HL-60/S4 treated with phorbol 12-myristate 13-acetate at 8.2 ng/mL for 4 days and 3 days (cell line): ENCODE data around the gene ZNF609.

Source experiments
- in situ Hi-C: fragments of 300-500 bp; cut with MboI; formaldehyde crosslinking; loops from 2 replicates; pipeline ENCODE4 v1.15.0; 2022; ENCODE audit warnings: low sequenced_read_pairs

Gene ZNF609

DNA sequence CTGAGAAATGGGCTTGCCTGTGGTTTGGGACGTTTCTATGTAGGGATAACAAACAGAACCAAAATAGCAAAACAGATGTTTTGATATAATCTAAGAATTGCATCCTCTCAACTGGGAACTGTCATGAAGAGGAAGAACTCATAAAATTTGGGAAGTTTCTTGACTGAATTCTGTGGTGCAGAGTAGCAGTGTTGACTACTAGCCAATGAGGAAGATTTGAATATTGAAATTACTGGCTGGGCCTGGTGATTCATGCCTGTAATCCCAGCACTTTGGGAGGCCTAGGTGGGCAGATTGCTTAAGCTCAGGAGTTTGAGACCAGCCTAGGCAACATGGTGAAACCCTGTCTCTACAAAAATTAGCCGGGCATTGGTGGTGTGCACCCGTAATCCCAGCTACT lies 42.2 kb downstream of the ZNF609 start:
- in situ Hi-C loops = no loop called here

DNA sequence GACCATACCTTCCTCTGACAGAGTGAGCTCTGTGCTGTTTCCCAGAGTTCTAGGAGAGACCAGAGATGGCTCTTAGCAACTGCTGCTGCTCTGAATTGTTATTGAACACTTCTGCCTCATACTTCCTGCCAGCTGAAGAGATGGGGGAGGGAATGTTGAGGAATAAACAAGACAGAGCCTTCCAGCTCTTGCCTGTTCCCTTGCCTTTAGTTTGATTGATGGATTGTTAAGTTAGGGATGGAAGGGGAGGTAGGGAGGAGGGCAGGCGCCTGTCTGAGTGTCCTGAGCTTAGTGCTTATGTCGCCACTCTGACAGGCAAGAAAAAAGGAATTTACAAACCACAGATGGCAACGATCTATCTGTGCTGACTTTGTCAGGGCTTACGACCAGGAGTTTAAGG lies 42.8 kb downstream of the ZNF609 start:
- in situ Hi-C loops = no loop called here

DNA sequence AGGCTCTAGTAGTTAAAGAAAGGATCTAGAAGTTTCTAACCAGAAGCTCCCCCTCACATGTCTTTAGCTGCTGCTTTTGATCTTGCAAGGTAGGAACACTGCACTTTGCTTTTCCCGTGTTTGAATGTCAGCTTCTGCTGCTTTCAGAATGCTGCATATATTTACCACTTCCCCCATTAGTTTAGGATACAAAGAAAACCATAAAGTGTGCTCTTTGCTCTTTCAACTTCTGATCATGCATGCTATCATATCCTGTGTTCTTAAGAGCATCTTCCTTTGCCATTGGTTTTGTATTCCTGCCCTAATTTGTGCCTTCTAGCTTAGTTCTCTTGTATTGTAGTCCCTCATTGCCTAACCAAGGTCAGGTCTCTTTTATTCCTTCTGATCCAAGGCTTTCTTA lies 43.3 kb downstream of the ZNF609 start:
- in situ Hi-C loops = no loop called here

DNA sequence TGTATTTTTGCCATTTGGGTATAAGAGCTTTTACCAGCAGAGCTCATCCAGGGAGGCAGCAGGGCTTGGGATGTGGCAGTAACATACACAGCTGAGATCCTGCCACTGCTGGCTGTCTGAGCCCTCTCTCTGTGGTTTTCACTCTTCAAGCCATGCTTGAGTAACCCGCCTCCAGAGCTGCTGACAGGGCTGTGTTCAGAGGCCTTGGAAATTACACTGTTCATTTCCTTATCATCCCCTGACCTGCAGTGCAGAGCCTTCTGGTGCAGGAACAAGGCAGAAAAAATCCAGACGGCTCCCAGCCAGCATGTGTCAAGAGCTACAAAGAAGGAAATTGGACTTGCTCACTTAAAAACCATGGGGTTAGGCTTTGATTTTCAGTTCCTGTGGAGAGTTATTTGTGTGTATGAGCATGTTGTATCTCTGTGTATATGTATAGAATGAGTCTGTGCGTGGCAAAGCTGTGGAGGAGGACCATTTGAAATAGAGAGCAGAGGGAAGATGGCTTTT lies 47.0 kb downstream of the ZNF609 start:
- in situ Hi-C loops = no loop called here

DNA sequence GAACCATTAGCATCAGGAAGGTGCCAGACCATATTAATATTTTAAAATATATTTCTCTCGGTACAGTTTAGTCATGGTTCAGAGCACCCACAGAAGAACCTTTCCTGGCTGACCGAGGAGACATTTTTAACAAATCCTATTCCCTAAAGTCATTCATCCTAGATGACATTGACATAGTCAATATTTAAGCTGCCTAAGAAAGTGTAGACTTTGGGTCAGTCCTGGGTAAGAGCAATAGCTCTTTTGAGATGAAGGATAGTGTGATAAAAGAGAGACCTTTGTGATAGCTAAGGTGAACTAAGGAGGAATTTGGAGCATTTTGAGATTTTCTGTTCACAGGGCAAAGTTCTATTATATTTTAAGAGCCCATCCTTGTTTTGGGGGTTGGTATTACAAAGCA lies 47.5 kb downstream of the ZNF609 start:
- in situ Hi-C loops = no loop called here

DNA sequence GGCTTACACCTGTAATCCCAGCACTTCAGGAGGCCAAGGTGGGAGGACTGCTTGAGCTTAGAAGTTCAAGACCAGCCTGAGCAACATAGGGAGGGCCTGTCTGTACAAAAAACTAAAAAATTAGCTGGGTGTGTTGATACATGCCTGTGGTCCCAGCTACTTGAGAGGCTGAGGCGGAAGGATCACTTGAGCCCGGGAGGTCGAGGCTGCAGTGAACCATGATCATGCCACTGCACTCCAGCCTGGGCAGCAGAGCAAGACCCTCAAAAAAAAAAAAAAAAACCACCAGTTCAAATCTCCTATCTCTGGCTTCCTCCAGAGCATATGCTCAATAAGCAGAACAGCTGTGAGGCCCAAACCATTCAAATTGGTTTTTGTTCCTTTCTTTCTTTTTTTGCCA lies 53.4 kb downstream of the ZNF609 start:
- in situ Hi-C loops = no loop called here

DNA sequence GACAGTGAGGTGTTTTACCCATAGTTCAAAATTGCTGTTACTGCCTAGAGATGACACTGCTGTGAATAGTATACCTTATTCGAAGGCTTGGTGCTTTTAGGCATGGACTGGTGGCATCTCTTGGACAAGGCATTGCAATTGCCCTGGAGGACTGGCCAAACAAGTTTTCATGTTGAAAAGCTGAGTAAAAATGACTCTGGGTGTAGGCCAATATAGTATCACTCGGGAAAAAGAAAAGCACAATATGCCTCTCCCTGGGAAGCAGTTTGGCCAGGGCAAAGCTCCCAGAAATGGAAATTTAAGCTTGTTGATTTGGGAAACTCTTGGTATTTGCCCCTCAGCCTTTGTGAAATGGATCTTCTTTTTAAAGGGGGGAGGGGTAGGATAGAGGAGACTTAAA lies 54.8 kb downstream of the ZNF609 start:
- in situ Hi-C loops = no loop called here

DNA sequence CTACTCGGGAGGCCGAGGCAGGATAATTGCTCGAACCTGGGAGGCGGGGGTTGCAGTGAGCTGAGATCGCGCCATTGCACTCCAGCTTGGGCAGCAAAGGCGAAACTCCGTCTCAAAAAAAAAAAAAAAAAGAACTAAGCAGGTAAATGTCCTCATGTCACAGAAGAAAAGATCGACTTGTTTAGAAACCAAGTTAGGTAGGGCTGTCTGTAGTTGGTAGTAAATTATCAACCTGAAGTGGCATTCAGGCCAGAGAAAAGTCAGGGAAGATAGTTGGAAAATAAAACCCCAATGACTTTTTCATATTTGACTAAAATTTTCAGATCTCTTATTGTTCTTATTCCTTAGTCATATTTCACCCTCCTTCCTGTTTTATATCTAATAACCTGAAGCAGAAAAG lies 55.4 kb downstream of the ZNF609 start:
- in situ Hi-C loops = no loop called here

DNA sequence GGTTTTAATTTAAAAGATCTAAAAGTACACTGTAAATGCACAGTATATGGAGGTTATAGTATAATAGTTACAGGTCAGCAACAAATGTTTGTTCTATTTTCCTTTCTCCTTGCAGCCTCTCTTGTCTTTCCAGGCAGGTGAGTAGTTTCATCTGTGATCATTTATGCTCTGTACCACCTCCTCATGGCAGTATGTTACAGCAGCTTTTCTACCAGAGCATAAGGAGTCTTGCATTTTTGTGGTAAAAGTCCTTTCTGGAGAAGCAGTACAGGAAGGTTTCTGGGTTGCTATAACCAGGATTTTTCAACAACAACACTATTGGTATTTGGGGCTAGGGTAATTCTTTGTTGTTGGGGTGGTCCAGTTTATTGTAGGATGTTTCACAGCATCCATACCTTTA lies 59.5 kb downstream of the ZNF609 start:
- in situ Hi-C loops = no loop called here

DNA sequence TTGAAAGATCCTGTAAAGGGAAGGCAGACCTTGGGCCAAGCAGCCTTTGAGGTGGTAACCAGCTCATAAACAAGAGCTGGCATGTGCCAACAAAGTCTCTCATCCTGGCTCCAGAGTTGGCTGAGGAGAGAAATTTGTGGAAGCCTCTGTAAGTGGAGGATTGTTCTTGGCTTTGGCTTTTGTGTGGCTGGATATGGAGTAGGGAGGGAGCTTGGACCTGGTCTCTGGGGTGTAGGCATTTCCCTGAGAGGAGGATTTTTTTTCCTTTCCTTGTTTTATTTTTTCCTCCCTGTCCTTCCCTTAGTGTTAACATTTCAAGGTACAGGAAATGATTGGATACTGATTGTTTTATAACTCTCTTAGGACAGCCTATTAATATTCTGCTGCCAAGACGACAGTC lies 60.8 kb downstream of the ZNF609 start:
- in situ Hi-C loops = no loop called here

DNA sequence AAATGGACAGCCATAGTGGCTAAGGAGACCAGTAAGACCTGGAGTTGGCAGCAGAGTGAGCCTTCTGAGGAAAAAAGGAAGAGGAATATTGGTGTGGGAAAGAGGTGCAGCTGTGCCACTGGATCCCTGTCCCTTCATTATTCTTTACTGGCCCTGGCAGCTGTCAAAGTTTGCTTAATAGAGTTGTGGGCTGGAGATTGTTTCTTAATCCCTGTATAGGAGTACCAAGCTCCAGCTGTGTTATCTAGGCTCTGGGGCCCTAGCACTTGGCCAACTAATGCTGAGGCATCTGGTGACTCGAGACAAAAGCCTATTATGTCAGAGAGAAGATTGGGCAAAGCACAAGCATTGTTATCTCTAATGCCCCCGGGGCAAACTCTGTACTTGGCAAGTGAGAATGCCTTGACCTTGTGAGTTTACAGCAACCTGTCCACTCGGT lies 61.4 kb downstream of the ZNF609 start:
- in situ Hi-C loops = no loop called here

DNA sequence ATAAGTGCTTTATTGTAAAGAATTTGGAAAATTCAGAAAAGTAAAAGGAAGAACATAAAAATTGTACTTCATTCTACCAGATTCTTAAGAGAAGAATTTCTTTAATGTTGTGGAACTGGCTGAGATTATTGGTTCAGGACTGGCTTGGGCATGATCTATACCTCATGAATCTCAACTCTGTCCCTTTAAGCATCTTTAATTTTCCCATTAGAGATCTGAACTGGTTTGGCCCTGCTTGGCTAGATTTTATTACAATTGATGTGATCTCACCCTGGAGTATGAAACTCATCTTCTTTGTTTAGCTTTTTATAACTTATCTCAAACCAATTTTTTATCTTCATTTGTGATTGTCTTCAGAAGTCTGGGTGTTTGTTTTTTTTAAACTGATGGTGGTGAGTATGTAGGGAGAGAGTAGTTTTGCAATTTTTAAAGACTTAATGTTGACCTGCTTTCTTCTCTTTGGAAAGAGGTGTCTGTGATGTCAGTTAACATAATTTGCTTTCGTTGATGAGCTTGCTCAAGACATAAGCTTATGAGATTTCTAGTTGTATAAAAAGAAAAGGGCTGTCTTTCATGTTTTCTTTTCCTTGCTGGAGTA lies 61.9 kb downstream of the ZNF609 start:
- in situ Hi-C loops = no loop called here

DNA sequence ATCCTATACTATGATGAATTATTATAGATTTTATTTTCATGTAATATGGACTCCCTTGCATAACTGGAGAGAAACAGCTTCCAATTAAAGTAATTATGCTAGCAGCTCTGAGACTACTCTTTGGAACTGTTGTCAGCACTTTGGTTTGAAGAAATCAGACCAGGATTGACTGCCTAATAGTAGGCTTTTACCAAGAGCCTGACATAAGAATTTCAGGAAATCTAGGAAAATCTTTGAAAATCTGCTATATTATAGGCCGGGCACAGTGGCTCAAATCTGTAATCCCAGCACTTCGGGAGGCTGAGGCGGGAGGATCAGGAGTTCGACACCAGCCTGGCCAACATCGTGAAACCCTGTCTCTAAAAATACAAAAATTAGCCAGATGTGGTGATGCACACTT lies 62.9 kb downstream of the ZNF609 start:
- in situ Hi-C loops = no loop called here

DNA sequence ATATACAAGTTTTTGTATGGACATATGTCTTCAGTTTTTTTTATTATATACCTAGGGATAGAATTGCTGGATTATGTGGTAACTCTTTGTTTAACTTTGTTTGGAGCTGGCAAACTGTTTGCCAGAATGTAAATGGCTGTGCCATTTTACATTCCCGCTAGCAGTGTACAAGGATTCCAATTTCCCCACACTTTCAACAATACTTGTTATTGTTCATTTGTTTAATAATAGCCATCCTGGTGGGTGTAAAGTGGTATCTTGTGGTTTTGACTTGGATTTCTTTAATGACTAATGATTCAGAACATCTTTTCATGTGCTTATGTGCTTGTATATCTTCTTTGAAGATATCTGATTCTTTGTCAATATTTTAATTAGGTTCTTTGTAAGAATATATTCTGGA lies 64.4 kb downstream of the ZNF609 start:
- in situ Hi-C loops = no loop called here

DNA sequence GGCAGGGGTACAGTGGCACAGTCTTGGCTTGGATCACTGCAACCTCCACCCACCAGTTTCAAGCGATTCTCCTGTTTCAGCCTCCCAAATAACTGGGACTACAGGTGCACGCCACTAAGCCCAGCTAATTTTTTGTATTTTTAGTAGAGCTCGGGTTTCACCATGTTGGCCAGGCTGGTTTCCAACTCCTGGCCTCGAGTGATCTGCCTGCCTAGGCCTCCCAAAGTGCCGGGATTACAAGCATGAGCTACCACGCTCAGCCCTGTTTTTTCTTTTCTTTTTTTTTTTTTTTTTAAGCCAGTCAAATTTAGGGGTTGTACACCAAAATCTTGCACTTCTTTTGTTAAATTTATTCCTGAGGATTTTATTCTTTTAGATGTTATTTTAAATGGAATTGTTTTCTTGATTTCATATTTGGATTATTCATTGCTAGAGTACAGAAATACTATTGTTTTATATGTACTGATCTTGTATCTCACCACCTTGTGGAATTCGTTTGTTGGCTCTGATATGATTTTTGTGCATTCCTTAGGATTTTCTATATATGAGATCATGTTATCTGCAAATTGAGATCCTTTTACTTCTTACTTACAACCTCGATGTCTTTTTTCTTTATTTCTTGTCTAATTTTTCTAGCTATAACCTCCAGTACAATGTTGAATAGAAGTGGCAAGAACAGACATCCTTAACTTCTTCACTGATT lies 65.6 kb downstream of the ZNF609 start:
- in situ Hi-C loops = no loop called here

DNA sequence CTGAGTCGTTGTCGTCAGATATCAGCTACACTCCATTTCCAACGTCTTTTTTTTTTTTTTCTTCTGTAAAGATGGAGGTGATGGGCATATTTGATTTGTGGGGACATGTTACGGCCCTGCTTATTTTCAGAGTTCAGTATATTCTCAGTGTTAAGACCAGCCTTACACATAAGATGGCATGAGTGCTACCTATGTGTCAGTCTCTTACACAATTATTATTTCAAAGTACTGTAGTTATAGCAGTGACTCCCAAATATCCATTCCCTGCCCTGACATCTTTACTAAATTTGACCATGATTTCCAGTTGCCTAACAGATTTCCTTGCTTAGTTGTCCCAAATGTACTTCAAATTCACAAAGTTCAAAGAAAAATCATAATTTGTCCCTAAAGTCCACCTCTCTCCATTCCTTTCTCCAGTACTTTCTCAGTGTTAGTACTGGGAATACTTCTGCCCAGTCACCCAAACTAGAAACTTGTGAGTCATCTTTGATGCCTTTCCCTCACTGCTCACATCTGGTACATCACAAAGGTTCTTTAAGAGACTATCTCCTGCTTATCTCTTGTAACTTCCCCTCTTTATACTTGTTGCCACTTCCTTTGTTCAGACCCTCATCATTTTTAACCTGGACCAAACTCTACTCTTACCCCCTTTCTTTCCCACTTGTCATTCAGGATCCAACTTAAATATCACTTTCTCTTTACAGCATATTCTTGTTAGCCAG lies 67.0 kb downstream of the ZNF609 start:
- in situ Hi-C loops = no loop called here

DNA sequence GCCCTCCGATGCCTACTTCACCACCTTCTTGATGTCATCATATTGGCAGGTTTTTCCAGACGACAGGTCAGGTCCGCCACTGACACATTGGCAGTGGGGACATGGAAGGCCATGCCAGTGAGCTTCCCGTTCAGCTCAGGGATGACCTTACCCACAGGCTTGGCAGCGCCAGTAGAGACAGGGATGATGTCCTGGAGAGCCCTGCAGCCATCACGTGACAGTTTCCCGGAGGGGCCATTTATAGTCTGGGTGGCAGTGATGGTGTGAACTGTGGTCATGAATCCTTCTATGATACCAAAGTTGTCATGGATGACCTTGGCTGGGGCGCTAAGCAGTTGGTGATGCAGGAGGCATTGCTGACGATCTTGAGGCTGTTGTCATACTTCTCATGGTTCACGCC lies 68.5 kb downstream of the ZNF609 start:
- in situ Hi-C loops = no loop called here

DNA sequence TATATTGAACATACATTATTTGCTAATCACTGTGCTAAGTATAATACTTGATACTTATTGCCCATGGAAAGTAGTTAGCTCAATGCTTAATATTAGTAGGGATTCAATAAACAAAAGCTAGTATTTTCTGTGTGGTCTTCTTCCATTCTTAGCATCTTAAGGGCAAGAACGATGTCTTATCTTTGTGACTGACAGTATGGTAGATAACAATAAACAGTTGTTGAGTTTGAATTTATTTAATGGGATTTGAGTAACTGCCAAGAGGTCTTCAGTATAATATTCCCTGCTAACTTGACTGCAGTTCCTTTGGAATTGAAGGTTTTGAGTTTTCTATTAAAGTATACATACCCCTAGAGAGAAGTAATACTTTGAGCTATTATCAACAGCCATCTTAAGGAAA lies 70.1 kb downstream of the ZNF609 start:
- in situ Hi-C loops = no loop called here

DNA sequence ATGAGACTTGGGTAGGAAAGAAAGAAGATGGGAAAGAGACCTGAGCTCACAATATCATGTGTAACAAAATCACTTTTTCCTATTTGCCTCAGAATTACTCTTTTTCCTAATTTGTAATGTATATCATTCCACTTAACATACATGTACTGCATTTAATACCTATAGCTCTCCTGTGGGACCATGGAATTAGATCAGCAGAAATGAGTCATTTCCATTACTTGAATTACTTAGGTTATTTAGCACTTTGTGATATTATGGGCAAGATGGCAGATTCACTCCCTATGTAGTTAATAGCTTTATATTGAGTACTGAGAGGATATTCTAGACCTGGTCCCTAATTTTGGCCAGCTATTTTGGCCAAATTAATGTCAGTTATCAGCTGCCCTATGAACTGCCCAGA lies 70.5 kb downstream of the ZNF609 start:
- in situ Hi-C loops = no loop called here

DNA sequence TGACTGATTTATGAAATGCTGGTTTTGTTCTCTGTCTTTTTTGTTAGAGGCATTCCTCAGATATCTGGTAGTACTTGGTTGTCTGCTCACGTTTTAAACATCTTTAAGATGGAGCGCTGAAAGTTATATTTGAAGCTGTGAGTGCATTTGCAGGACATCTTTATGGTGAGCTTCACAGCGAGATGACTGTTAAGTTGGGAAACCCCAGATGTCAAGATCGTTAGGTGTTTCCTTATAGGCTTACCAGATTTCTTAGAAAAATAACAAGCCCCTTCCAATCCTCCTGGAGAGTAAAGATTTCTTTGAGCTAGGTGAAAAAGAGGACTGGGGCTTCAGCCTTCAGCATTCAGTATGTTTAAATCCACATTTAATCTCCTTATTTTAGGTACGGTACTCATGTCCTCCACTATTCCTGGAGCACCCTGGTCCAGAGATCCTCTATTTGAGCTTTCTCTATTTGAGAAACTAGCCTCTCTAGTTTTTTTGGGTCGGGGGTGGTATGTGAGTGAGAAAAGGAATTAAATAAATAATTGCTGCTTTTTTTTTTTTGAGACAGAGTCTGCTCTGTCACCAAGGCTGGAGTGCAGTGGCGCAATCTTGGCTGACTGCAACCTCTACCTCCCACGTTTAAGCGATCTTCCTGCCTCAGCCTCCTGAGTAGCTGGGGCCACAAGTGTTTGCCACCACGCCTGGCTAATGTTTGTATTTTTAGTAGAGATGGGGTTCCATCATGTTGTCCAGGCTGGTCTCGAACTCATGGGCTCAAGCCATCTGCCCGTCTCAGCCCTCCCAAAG lies 72.3 kb downstream of the ZNF609 start:
- in situ Hi-C loops = no loop called here
